EH (cell line): ENCODE measurements around the gene TSKU.

Experiments used
- DNase-seq: peaks from one replicate; pipeline ENCODE4 v3.0.0-alpha.2; 2015; ENCODE audit warnings: low read depth

TSKU gene

GRCh38 chr11:76770642-76771445, 12.3 kb upstream of the TSKU start:
- DNase-seq: peak; percentile 99

DNA sequence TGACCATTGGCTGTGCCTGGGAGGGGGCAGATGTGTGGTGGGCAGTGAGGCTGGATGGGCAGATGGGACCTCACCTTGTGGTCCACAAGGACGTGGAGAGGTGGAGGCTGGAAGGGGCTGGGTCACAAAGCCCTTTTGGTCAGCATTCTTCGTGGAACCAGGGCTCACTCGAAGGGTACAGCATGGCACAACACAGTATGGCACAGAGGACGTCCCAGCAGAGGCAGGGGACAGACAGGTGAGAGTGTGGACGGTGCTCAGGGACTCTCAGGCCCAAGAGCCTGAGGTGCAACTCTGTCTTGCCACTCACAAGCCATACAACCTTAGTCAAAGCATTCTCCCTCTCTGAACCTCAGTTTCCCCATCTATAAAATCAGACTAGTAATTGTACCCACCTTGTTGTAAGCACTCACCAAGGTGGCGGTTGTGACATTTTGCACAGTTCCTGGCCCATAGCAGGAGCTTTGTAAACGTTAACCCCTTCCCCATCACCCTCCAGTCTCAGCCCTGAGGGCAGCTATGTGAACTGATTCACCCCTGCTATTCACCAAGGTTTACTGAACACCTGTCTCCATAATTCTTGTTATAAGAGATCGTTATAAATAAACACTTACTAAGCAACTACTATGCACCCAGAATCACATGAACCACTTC, 11.6 kb upstream of the TSKU start:
- no peak for DNase-seq

- no peak for DNase-seq
Observed at GRCh38 chr11:76772100-76772782, 10.9 kb upstream of the TSKU start.

- DNase-seq: no peak
Observed at GRCh38 chr11:76772783-76773106, 10.4 kb upstream of the TSKU start.

- DNase-seq: no peak
Observed at GRCh38 chr11:76773921-76774361, 9.2 kb upstream of the TSKU start.

DNA sequence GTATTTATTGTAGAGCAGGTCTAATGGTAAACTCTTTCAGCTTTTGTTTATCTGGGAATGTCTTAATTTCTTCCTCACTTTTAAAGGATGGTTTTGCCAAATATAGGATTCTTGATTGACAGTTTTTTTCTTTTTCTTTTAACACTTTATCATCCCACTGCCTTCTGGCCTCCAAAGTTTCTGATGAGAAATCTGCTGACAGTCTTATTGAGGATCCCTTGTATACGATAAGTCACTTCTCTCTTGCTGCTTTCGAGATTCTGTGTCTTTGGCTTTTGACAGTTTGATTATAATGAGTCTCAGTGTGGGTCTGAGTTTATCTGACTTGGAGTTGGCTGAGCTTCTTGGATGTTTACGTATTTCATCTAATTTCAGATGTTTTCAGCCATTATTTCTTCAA, 6.7 kb upstream of the TSKU start:
- DNase-seq: no peak

DNA sequence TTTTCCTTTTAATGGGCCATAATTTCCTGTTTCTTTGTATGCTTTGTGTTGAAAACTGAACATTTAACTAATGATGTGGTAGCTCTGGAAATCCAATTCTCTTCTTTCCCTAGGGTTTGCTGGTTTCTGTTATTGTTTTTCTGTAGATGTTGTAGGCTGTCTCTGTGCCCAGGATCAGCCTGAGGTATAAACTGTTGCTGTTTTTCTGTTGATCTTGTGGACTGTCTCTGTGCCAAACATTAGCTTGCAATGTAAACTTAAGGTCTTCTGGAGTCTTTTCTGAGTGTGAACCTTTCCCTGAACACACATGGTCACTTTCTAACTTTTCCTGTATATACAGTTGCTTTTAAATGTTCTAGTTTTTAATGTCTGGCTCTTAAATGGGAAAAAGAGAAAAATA, 5.9 kb upstream of the TSKU start:
- DNase-seq: no peak

DNA sequence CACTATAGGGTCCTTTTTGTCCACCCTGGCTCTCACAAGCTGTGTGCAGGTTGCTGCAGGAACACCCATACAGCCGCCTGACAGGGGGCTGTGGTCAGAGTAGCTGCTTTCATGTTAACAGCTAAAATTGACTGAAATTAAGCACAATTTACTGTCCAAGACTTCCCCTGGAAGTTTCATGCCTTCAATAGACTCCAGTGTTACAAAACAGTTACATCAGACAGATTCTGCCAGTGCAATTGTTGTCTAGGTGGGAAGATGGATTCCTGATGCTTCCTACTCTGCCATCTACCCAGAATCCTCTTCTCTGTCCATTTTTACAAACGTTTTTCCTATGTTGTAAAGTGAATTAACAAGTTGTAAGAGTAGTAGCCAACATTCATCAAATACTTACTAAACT, 5.3 kb upstream of the TSKU start:
- DNase-seq: no peak

- DNase-seq: peak; percentile 24
Observed at GRCh38 chr11:76778874-76779273, 4.3 kb upstream of the TSKU start.

DNA sequence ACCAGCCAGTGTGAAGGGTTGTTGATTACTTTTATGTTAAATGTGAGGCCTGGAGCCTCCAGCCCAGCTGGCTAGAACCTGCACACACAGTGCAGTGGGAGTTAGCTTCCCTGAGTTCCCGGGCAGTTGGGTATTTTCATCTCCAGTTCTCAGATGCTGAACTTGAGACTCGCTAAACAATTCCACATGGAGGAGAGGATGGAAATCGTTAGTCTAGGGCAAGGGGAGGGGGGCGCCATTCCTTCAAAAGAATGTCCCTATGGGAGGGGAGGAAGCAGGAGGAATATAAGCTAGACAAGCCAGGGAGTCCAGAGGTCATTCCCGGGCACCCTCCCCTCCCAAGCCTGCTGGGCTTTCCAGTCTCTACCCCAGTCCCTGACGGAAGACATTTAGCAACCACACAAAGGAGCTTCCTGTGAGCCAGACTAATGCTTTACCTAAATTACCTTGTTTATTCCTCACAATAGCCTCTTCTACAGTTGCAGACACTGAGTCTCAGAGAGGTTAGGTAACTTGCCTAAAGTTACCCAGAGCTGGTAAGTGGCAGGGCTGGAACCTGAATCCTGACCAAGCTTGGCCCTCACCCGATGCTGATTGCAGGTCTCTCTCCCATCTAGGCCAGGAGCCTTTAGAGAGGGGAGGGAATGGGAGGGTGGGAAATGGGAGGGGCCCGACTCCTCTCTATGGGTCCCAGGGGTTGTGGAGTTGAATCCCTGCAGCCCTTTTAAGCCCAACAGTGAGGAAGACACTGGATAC, 1.9 kb upstream of the TSKU start:
- peak; percentile 64 for DNase-seq

GRCh38 chr11:76781807-76782530, 1.2 kb upstream of the TSKU start:
- no peak for DNase-seq

GRCh38 chr11:76782531-76783293, 444 bp upstream of the TSKU start:
- peak; percentile 93 for DNase-seq

GRCh38 chr11:76783896-76784813, 999 bp downstream of the TSKU start:
- peak; percentile 75 for DNase-seq

GRCh38 chr11:76785513-76785912, 2.4 kb downstream of the TSKU start:
- no peak for DNase-seq

DNA sequence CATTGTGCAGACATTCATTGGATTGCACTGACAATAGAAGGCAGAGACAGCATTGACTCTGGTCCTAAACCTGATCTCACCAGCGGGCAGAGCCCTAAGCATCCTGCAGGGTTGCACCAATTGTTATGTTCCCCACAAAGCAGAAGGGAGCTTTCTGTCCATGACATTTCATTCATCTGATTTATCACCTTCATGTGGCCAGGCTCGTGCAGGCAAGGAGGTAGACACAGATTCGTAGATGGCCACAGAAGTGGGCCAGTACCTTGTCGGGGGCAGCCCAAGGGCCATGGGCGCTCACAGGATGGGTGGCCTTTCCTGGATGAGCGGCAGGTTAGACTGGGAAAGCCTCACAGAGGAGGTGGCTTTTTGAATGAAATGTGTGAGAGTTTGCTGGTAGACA, 2.9 kb downstream of the TSKU start:
- no peak for DNase-seq

GRCh38 chr11:76786441-76787014, 3.4 kb downstream of the TSKU start:
- no peak for DNase-seq

DNA sequence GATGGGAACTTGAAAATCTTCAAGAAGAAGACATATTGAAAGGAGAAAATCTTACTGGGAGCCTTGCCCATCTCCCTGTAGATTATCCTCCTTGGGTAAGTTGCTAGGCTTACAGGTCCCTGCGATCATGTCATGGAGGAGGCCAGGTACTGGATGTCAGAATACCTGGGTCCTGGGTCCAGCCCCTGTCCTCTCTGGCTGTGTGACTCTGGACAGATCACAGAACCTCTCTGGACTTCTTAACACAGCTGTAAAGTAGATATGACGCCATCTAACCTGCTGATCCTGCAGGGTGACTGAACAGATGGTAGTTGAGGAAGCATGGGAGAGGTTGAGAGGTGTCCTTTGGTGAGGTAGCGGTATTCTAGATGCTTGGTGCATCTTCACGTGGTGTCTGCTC, 4.1 kb downstream of the TSKU start:
- no peak for DNase-seq

DNA sequence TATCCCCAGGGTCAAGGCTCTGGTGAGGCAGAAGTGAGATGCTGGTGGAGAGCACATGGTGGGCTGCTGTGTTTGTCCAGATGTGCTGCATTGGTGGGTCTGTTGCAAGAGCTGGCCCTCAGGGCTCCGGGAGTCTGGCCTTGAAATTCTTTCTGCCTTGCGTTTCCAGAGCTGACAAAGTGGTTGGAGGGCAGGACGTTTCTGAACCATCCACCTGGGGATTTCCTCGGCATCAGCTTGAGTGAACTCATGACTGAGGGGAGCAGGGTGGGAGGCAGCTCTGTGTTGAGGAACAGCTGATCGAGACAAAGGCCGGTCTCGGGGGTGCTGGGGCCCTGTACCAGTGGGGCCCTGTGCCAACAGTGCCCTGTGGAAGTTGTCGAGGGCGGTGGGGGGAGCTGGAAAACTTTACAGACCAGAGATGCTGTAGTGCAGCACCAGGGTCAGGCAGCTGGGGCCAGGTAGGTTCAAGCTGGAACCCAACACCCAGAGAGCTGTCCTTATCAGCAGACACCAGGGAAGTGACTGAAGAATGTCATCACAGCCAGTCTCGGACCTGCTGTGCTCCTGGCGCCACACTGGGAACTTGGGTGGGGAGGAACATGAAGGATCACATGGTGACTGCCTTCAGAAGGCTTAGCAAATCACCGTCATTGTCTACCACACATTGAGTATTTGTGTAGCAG, 4.9 kb downstream of the TSKU start:
- peak; percentile 37 for DNase-seq
